H7 (cell line): ENCODE measurements around the gene FAM131A. TPM values are rescaled to one million over a fixed set of nuclear protein-coding genes. Genes with fewer than 3 reads are reported as not detected.

Experiments used
- DNase-seq: peaks from one replicate; pipeline ENCODE4 v3.0.0; 2012
- H3K27me3 ChIP-seq: 2 replicates; pipeline ENCODE4 v1.6.0; 2011; ENCODE audit warnings: mild to moderate bottlenecking, low read length; ENCODE audit not compliant: control insufficient read depth, insufficient read depth
- H3K36me3 ChIP-seq: replicated peaks from 2 replicates; pipeline ENCODE4 v1.5.1; 2011; ENCODE audit warnings: low read length; ENCODE audit not compliant: control insufficient read depth, insufficient read depth
- H3K4me3 ChIP-seq: 2 replicates; pipeline ENCODE4 v1.5.1; 2011; ENCODE audit warnings: low read depth, mild to moderate bottlenecking, control low read depth, low read length, moderate library complexity; ENCODE audit not compliant: insufficient read depth
- total RNA-seq: library from RNA; depleted of rRNA; stranded (reverse); fragments of >200 nt; shearing (Covaris generic); gene quantifications from 2 replicates; pipeline ENCODE4 v1.2.3, GENCODE V29; 2014

The FAM131A gene
- total RNA-seq, 1 experiment from 2014 or later = 36.9 TPM

DNA sequence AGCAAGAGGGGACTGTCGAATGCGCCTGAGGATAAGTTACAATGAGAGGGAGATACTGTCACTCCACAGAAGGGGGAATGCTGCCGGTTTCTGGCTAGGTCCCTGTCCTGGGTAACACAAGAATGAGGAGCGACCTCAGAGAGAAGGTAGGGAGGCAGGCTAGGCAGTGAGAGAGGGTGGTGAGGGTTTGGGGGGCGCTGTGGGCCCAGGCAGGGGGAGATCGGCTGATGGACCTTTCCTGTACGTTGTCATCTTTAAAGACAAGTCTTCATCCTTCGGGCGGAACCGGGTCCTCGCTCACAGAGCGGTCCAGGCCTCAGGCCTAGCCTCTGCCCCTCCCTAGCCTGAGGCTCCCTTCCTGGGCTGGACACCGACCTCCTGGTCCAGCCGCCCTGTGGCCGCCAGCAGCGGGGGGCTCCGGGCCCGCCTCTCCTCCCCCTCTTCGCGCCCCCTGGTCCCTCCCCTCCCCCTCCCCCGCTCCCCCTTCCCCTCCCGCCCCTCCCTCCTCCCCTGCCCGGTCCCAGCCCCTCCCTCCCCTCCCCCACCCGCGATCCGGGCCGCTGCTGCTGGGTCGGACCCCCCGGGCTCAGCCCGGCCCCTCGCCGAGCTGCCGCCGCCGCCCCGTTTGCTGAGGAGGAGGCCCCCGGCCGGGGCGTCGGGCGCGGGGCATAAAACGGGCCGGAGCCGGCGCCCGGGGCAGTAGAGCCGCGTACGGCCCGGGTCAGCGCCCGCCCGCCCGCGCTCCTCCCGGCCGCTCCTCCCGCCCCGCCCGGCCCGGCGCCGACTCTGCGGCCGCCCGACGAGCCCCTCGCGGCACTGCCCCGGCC, 42.2 kb downstream of the FAM131A start, which contains the start of gene CHRD:
Gene CHRD (plus strand): TSS at position 697 of the 827 bp plus-strand sequence. CDS start 265 bp downstream, outside the sequence.
- Histone ChIP-seq H3K36me3 (no peaks in the 10 kb centered on the region), H3K4me3 (peak within 1 kb of the TSS; percentile 44), H3K27me3 (peaks cover 45% of the 10 kb centered on the region)
- peak; percentile 85 for DNase-seq

- DNase-seq = peak; percentile 97
- H3K36me3 ChIP-seq = no peaks in the 10 kb centered on the region
- peaks cover 45% of the 10 kb centered on the region for H3K27me3 ChIP-seq
- peak overlapping the region; percentile 43 for H3K4me3 ChIP-seq
Measured at GRCh38 chr3:184380185-184380626, 42.8 kb downstream of the FAM131A start.

GRCh38 chr3:184380627-184381260, 43.3 kb downstream of the FAM131A start:
- Histone ChIP-seq H3K27me3 (peaks cover 45% of the 10 kb centered on the region), H3K36me3 (no peaks in the 10 kb centered on the region), H3K4me3 (peak overlapping the region; percentile 43)
- DNase-seq = no peak

DNA sequence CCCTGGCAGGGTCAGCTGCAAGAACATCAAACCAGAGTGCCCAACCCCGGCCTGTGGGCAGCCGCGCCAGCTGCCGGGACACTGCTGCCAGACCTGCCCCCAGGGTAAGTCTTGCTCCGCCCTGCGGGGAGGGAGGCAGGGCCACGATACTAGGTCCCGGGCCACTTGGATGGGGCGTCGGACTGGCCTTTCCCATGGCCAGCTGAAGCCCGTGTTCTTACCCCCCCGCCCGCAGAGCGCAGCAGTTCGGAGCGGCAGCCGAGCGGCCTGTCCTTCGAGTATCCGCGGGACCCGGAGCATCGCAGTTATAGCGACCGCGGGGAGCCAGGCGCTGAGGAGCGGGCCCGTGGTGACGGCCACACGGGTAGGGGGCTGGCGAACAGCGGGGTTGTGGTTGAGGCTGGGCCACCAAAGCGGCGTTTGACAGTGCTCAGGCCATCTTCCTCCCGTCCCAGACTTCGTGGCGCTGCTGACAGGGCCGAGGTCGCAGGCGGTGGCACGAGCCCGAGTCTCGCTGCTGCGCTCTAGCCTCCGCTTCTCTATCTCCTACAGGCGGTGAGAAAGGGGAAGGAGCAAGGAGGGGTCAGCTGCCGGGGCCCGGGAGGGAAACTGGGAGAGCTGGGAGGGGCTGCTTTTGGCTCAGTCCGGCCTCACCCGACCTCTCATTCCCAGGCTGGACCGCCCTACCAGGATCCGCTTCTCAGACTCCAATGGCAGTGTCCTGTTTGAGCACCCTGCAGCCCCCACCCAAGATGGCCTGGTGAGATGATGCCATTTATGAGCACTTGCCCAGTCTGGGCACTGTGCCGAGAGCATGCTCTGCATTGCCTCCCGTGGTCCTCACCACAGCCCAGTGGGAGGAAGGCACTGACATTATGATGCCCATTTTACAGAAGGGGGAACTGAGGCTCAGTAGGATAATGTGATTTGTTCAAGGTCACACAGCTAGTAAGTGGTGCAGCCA, 44.1 kb downstream of the FAM131A start:
- DNase-seq = peak; percentile 89
- peaks cover 45% of the 10 kb centered on the region for H3K27me3 ChIP-seq

DNA sequence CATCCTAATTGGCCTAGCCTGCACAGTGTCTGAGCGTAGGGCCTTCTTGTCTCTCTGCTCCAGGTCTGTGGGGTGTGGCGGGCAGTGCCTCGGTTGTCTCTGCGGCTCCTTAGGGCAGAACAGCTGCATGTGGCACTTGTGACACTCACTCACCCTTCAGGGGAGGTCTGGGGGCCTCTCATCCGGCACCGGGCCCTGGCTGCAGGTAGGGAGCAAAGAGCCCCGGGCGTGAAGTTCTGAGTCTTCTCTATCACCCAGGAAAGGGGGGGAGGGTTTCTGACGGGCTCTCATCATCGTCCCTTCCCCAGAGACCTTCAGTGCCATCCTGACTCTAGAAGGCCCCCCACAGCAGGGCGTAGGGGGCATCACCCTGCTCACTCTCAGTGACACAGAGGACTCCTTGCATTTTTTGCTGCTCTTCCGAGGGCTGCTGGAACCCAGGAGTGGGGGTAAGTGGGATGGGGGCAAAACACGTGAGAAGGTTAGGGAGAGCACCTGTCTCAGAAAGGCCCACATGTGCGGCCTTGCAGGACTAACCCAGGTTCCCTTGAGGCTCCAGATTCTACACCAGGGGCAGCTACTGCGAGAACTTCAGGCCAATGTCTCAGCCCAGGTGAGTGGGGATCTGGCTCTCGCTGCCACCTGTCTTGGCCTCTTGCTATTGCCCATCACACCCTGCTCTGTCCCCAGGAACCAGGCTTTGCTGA, 45.1 kb downstream of the FAM131A start:
- H3K4me3 ChIP-seq = no peak overlapping the region
- peak; percentile 59 for DNase-seq
- peaks cover 45% of the 10 kb centered on the region for H3K27me3 ChIP-seq
- H3K36me3 ChIP-seq = no peaks in the 10 kb centered on the region

More for the DNA sequence above, 44.1 kb downstream of the FAM131A start:
- H3K36me3 ChIP-seq = no peaks in the 10 kb centered on the region
- H3K4me3 ChIP-seq = peak overlapping the region; percentile 43

DNA sequence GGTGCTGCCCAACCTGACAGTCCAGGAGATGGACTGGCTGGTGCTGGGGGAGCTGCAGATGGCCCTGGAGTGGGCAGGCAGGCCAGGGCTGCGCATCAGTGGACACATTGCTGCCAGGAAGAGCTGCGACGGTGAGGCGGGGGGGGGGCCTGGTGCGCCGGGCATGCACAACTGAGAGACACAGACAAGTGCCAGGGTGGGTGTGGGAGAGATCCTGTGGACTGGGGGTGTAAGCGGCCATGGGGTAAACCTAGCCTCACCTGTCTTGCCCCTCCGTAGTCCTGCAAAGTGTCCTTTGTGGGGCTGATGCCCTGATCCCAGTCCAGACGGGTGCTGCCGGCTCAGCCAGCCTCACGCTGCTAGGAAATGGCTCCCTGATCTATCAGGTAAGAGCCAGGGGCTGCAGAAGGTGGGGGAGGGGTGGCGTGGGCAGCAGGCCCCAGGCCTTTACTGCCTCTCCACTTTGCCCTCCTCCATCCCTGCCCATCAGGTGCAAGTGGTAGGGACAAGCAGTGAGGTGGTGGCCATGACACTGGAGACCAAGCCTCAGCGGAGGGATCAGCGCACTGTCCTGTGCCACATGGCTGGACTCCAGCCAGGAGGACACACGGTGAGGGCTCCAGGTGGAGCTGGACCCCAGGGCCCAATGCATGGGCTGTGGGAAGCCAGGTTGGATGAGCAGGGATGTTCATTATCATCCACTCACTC, 45.8 kb downstream of the FAM131A start:
- Histone ChIP-seq H3K4me3 (no peak overlapping the region), H3K27me3 (peaks cover 44% of the 10 kb centered on the region), H3K36me3 (no peaks in the 10 kb centered on the region)
- DNase-seq = peak; percentile 58

- no peaks in the 10 kb centered on the region for H3K36me3 ChIP-seq
- H3K27me3 ChIP-seq = peaks cover 33% of the 10 kb centered on the region
- no peak overlapping the region for H3K4me3 ChIP-seq
- peak; percentile 27 for DNase-seq
Measured at GRCh38 chr3:184384342-184384741, 46.9 kb downstream of the FAM131A start.

- H3K27me3 ChIP-seq = peaks cover 30% of the 10 kb centered on the region
- DNase-seq = no peak
Measured at GRCh38 chr3:184384856-184385422, 47.5 kb downstream of the FAM131A start.

DNA sequence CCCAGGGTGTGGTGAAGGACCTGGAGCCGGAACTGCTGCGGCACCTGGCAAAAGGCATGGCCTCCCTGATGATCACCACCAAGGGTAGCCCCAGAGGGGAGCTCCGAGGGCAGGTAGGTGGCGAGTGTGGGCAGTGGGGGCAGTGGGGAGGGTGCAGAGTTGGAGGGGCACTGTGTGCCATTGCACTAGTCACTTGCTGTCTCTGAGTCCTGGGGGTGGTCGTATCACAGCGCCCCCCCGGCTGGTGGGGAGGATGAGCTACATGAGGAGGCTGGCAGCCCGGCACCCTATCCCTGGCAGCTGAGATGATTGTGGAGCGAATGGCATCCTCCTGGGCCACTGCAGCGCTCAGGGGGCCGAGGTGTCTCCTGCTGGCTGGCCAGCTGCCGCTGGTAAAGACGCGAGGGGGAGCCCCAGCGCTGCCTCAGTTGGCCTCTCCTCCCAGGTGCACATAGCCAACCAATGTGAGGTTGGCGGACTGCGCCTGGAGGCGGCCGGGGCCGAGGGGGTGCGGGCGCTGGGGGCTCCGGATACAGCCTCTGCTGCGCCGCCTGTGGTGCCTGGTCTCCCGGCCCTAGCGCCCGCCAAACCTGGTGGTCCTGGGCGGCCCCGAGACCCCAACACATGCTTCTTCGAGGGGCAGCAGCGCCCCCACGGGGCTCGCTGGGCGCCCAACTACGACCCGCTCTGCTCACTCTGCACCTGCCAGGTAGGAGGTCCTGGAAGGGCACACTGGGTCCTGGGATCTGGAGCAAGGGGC, 48.8 kb downstream of the FAM131A start:
- peak; percentile 76 for DNase-seq
- Histone ChIP-seq H3K27me3 (peaks cover 22% of the 10 kb centered on the region), H3K4me3 (no peak overlapping the region), H3K36me3 (no peaks in the 10 kb centered on the region)

More at GRCh38 chr3:184384856-184385422, 47.5 kb downstream of the FAM131A start:
- no peaks in the 10 kb centered on the region for H3K36me3 ChIP-seq
- no peak overlapping the region for H3K4me3 ChIP-seq

GRCh38 chr3:184387174-184387714, 49.8 kb downstream of the FAM131A start:
- H3K4me3 ChIP-seq = no peak overlapping the region
- no peaks in the 10 kb centered on the region for H3K36me3 ChIP-seq
- H3K27me3 ChIP-seq = peaks cover 12% of the 10 kb centered on the region
- peak; percentile 41 for DNase-seq

GRCh38 chr3:184388164-184388935, 51.0 kb downstream of the FAM131A start:
- H3K4me3 ChIP-seq = no peak overlapping the region
- H3K36me3 ChIP-seq = no peaks in the 10 kb centered on the region
- peaks cover 1% of the 10 kb centered on the region; the same call in 1 of the 2 replicates for H3K27me3 ChIP-seq
- DNase-seq = peak; percentile 42

DNA sequence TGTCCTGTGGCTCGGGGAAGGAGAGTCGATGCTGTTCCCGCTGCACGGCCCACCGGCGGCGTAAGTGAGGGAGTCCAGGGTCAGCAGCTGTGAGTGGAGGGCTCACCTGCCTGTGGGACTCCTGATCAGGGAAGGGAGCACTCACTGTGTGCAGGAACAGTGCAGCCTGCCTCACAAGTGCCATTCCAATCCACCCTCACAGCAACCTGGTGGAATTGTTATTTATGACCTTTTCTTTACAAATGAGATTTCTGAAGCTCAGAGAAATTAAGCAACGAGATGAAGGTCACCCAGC, 51.5 kb downstream of the FAM131A start:
- no peak for DNase-seq
- Histone ChIP-seq H3K4me3 (no peak overlapping the region), H3K27me3 (no peaks in the 10 kb centered on the region), H3K36me3 (no peaks in the 10 kb centered on the region)
